GM12878 (cell line): ENCODE data around the gene TESK2.

Source experiments
- CEBPB ChIP-seq, 2 experiments: fragments of 150-350 bp in 1 of 2; IDR thresholded peaks; 2 replicates each; pipeline ENCODE4 v1.6.1; 2012 to 2014; ENCODE audit warnings: low read depth in 2 of 2, low read length in 2 of 2, borderline replicate concordance in 1 of 2, inconsistent platforms in 1 of 2
- CTCF ChIP-seq, 3 experiments: IDR thresholded peaks in 2 of 3; conservative IDR thresholded peaks in 1 of 3; 2 replicates each; pipeline ENCODE4 v1.5.1; 2011; ENCODE audit warnings: low read depth in 3 of 3, low read length in 3 of 3, mild to moderate bottlenecking in 3 of 3, control low read depth in 2 of 3, moderate library complexity in 2 of 3, inconsistent platforms in 1 of 3, mixed read lengths in 1 of 3; ENCODE audit not compliant: control insufficient read depth in 2 of 3, insufficient read depth in 1 of 3; ENCODE audit errors: extremely low read depth in 1 of 3
- MYC ChIP-seq: IDR thresholded peaks from 2 replicates; pipeline ENCODE4 v1.6.1; 2011; ENCODE audit warnings: mild to moderate bottlenecking, low read length, moderate library complexity, inconsistent platforms; ENCODE audit not compliant: insufficient read depth, insufficient replicate concordance, insufficient read length, severe bottlenecking
- NR2C1 ChIP-seq: fragments of 450-650 bp; IDR thresholded peaks from 2 replicates; pipeline ENCODE4 v1.6.1; 2017; ENCODE audit warnings: antibody characterized with exemption, mild to moderate bottlenecking, moderate library complexity
- POLR2AphosphoS5 ChIP-seq: IDR thresholded peaks from 2 replicates; pipeline ENCODE4 v1.6.1; 2011; ENCODE audit warnings: mild to moderate bottlenecking, low read length, inconsistent platforms
- SUZ12 ChIP-seq: fragments of 200-600 bp; sonication (generic); IDR thresholded peaks from one replicate; pipeline ENCODE4 v1.6.1; 2018; ENCODE audit warnings: antibody characterized with exemption, mild to moderate bottlenecking; ENCODE audit not compliant: unreplicated experiment

GRCh38 chr1:45411510-45411899 is 79.5 kb downstream of the TESK2 start:
- no peak for TF ChIP-seq NR2C1
- 0 out of 6 replicates have a peak, but pooled peaks of 1 of the 3 experiments have one; percentile 4 for TF ChIP-seq CTCF (IDR thresholded peaks at IDR 0.05 in 2 of 3, conservative IDR thresholded peaks at IDR 0.05 in 1 of 3; ENCODE audit: control insufficient read depth in 2 of 3, extremely low read depth in 1 of 3, insufficient read depth in 1 of 3, low read depth in 3 of 3, low read length in 3 of 3)
- TF ChIP-seq SUZ12: no peak
- TF ChIP-seq POLR2AphosphoS5: no peak
- no peak for TF ChIP-seq CEBPB (IDR thresholded peaks at IDR 0.05; ENCODE audit: borderline replicate concordance in 1 of 2, low read depth in 2 of 2, low read length in 2 of 2)
- no peak for TF ChIP-seq MYC
